Gastrocnemius medialis (tissue), 4 donors: ENCODE measurements around the gene NAA40. TPM values are rescaled to one million over a fixed set of nuclear protein-coding genes. Genes with fewer than 3 reads are reported as not detected.

Experiments
- ATAC-seq, 2 donors: fragments of 150-250 bp; one replicate each; pipeline ENCODE4 v1.9.1; 2016
- DNase-seq, 2 donors: peaks; one replicate each; pipeline ENCODE4 v3.0.0-alpha.2; 2019
- H3K27ac ChIP-seq, 4 donors: fragments of 200-600 bp; sonication (generic); 1 replicate in 1 of 4; 2 replicates in 3 of 4; pipeline ENCODE4 v1.5.1; 2016 to 2018; ENCODE audit warnings: mild to moderate bottlenecking in 2 of 4, moderate library complexity in 1 of 4
- H3K27me3 ChIP-seq, 3 donors: fragments of 200-600 bp; sonication (generic) in 2 of 3; 1 replicate in 1 of 3; 2 replicates in 2 of 3; pipeline versions ENCODE4 v1.5.1 to v1.6.0; 2016 to 2019; ENCODE audit warnings: mild to moderate bottlenecking in 1 of 3, moderate library complexity in 1 of 3
- H3K36me3 ChIP-seq, 2 donors: fragments of 200-600 bp; sonication (generic) in 1 of 2; one replicate each; pipeline ENCODE4 v1.5.1; 2017 to 2018
- H3K4me1 ChIP-seq, 2 donors: fragments of 200-600 bp; sonication (generic) in 1 of 2; one replicate each; pipeline ENCODE4 v1.5.1; 2016 to 2017; ENCODE audit warnings: mild to moderate bottlenecking in 2 of 2
- H3K4me3 ChIP-seq, 4 donors: fragments of 200-600 bp; sonication (generic) in 3 of 4; 1 replicate in 1 of 4; 2 replicates in 3 of 4; pipeline ENCODE4 v1.5.1; 2016 to 2019; ENCODE audit warnings: mild to moderate bottlenecking in 2 of 4
- H3K9me3 ChIP-seq, 3 donors: fragments of 200-600 bp; sonication (generic) in 2 of 3; 1 replicate in 1 of 3; 2 replicates in 2 of 3; pipeline ENCODE4 v1.5.1; 2016 to 2019
- CTCF ChIP-seq, 5 experiments: fragments of 450-650 bp in 3 of 5; fragments of 200-600 bp in 2 of 5; sonication (generic) in 2 of 5; IDR thresholded peaks in 4 of 5; conservative IDR thresholded peaks in 1 of 5; 1 replicate in 4 of 5; 2 replicates in 1 of 5; pipeline ENCODE4 v1.5.1; 2016 to 2019; ENCODE audit warnings: antibody characterized with exemption in 5 of 5, mild to moderate bottlenecking in 3 of 5, moderate library complexity in 3 of 5
- POLR2A ChIP-seq, 2 donors: fragments of 450-650 bp; IDR thresholded peaks; one replicate each; pipeline ENCODE4 v1.6.1; 2017; ENCODE audit warnings: antibody characterized with exemption in 2 of 2, mild to moderate bottlenecking in 2 of 2, moderate library complexity in 2 of 2
- in situ Hi-C, 4 donors: fragments of 200-750 bp; cut with MboI; loops; one replicate each; pipeline versions ENCODE4 v1.15.0 to v1.8.0; 2017; ENCODE audit warnings: low sequenced_read_pairs in 4 of 4
- intact Hi-C: fragments of 100-400 bp; cut with DNase I; formaldehyde crosslinking; loops from one replicate; pipeline ENCODE4 v1.15.1; 2023; ENCODE audit warnings: low total_unique reads
- total RNA-seq, 4 donors: library from RNA; depleted of rRNA; stranded (reverse); fragments of >200 nt; gene quantifications; one replicate each; pipeline versions ENCODE4 v1.1.0 to v1.2.3, GENCODE V29; 2016

Gene NAA40
- total RNA-seq, 4 donors from 2014 or later: 4.9 to 11.4 (median 6.5) TPM

- no peaks in the 10 kb centered on the region for H3K27me3 ChIP-seq
- ATAC-seq (peak; percentile 74 to 78), DNase-seq (no peak)
- H3K27ac ChIP-seq: peak overlapping the region in 2 of 4 donors; percentile 39 to 51
- peaks cover 18 to 23% of the 10 kb centered on the region in 2 donors for H3K4me1 ChIP-seq
- TF ChIP-seq POLR2A (IDR thresholded peaks at IDR 0.05): no peak
- TF ChIP-seq CTCF (IDR thresholded peaks at IDR 0.05 in 4 of 5, conservative IDR thresholded peaks at IDR 0.05 in 1 of 5): peak; percentile 71 to 94 (median 92)
- H3K4me3 ChIP-seq: peak overlapping the region; percentile 7 to 41 (median 33)
- no peaks in the 10 kb centered on the region for H3K9me3 ChIP-seq
- peaks cover 0 to 28% of the 10 kb centered on the region in 2 donors for H3K36me3 ChIP-seq
- in situ Hi-C loops (loop anchor here in 2 of 4 donors (5.0 kb wide), 1 partner anchor 147 kb away; no protein-coding TSS in a partner anchor), intact Hi-C loops (loop anchor here (1.0 kb wide), 1 partner anchor 148 kb away; no protein-coding TSS in a partner anchor)
Observed at GRCh38 chr11:64000026-64000739, 61.4 kb downstream of the NAA40 start.

- Histone ChIP-seq H3K4me3 (peak overlapping the region; percentile 3 to 41 (median 22)), H3K4me1 (peaks cover 18 to 23% of the 10 kb centered on the region in 2 donors), H3K27ac (peak overlapping the region in 2 of 4 donors; percentile 39 to 46), H3K36me3 (peaks cover 0 to 22% of the 10 kb centered on the region in 2 donors), H3K27me3 (no peaks in the 10 kb centered on the region), H3K9me3 (no peaks in the 10 kb centered on the region)
- in situ Hi-C loops: loop anchor here in 2 of 4 donors (5.0 kb wide), 1 partner anchor 146 kb away; no protein-coding TSS in a partner anchor
- DNase-seq: no peak
- intact Hi-C loops: loop anchor here (1.0 kb wide), 1 partner anchor 147 kb away; no protein-coding TSS in a partner anchor
- TF ChIP-seq POLR2A (IDR thresholded peaks at IDR 0.05) (no peak), CTCF (IDR thresholded peaks at IDR 0.05 in 4 of 5, conservative IDR thresholded peaks at IDR 0.05 in 1 of 5) (peak in 3 of 5 experiments; percentile 14 to 48 (median 40))
- no peak for ATAC-seq
Observed at GRCh38 chr11:64000740-64001483, 62.1 kb downstream of the NAA40 start.

GRCh38 chr11:64001484-64002420 is 63.0 kb downstream of the NAA40 start:
- no peak overlapping the region for H3K27ac ChIP-seq
- TF ChIP-seq CTCF (IDR thresholded peaks at IDR 0.05 in 4 of 5, conservative IDR thresholded peaks at IDR 0.05 in 1 of 5) (no peak), POLR2A (IDR thresholded peaks at IDR 0.05) (no peak)

More at GRCh38 chr11:64001484-64002420, 63.0 kb downstream of the NAA40 start:
- DNase-seq (no peak), ATAC-seq (no peak)
- Histone ChIP-seq H3K9me3 (no peaks in the 10 kb centered on the region), H3K36me3 (peaks cover 0 to 16% of the 10 kb centered on the region in 2 donors), H3K4me3 (no peak overlapping the region), H3K4me1 (peaks cover 18 to 23% of the 10 kb centered on the region in 2 donors), H3K27me3 (no peaks in the 10 kb centered on the region)
- intact Hi-C loops (no loop called here), in situ Hi-C loops (loop anchor here in 2 of 4 donors (5.0 kb wide), 1 partner anchor 146 kb away; no protein-coding TSS in a partner anchor)
